H1 (cell line): ENCODE measurements around the gene LAMP5. TPM values are rescaled to one million over a fixed set of nuclear protein-coding genes. Genes with fewer than 3 reads are reported as not detected.
A peak's percentile ranks its signal among the peaks of the same experiment; 100 is the strongest.

Experiments used
- CTCF ChIA-PET: fragments of 300-600 bp; sonication (Branson Sonifier 250); formaldehyde crosslinking; loops from one replicate; lab custom pipeline; 2021; ENCODE audit not compliant: partially characterized antibody; lab: Charles Lee
- POLR2A ChIA-PET: fragments of 300-600 bp; sonication (Branson Sonifier 250); formaldehyde crosslinking; loops from one replicate; lab custom pipeline; 2021; ENCODE audit warnings: inconsistent platforms; ENCODE audit not compliant: partially characterized antibody; lab: Charles Lee
- DNase-seq, 2 experiments: peaks; one replicate each; pipeline versions ENCODE4 v3.0.0 to v3.0.0-alpha.2; 2010 to 2022; ENCODE audit warnings: low spot score in 2 of 2, low read depth in 1 of 2, mixed read lengths in 1 of 2
- FAIRE-seq: peaks from 2 replicates; lab custom pipeline; 2011; peaks lifted over from hg19 to GRCh38; lab: Jason Lieb, UNC
- H2AFZ ChIP-seq: 2 replicates; pipeline ENCODE4 v1.8.1; 2012; ENCODE audit warnings: low read length, inconsistent platforms
- H2AK5ac ChIP-seq: 2 replicates; pipeline ENCODE4 v1.6.1; 2013; ENCODE audit warnings: low read depth, low read length
- H2BK120ac ChIP-seq: replicated peaks from 2 replicates; pipeline ENCODE3; 2013; ENCODE audit warnings: low read depth, low read length, inconsistent platforms
- H2BK12ac ChIP-seq: 2 replicates; pipeline ENCODE4 v1.6.1; 2013; ENCODE audit warnings: low read depth, low read length
- H2BK15ac ChIP-seq: 2 replicates; pipeline ENCODE4 v1.6.1; 2013; ENCODE audit warnings: low read length
- H2BK20ac ChIP-seq: 2 replicates; pipeline ENCODE4 v1.6.1; 2013; ENCODE audit warnings: low read length
- H2BK5ac ChIP-seq: 2 replicates; pipeline ENCODE4 v1.6.1; 2013; ENCODE audit warnings: low read depth, low read length
- H3K14ac ChIP-seq: 2 replicates; pipeline ENCODE4 v1.6.1; 2013; ENCODE audit warnings: inconsistent platforms; ENCODE audit not compliant: insufficient read length
- H3K18ac ChIP-seq: 2 replicates; pipeline ENCODE4 v1.6.1; 2013; ENCODE audit warnings: low read length; ENCODE audit errors: extremely low read depth
- H3K23ac ChIP-seq: 2 replicates; pipeline ENCODE4 v1.6.1; 2013; ENCODE audit warnings: inconsistent platforms; ENCODE audit not compliant: insufficient read length
- H3K23me2 ChIP-seq: 2 replicates; pipeline ENCODE4 v1.6.1; 2013; ENCODE audit warnings: low read depth, low read length
- H3K27ac ChIP-seq: 2 replicates; pipeline ENCODE4 v1.6.1; 2011; ENCODE audit warnings: low read depth, low read length, inconsistent platforms
- H3K27me3 ChIP-seq, 4 experiments: replicated peaks in 1 of 4; 1 replicate in 1 of 4; 2 replicates in 3 of 4; pipeline versions ENCODE4 v1.6.1 to v1.8.1; 2011 to 2013; ENCODE audit warnings: low read length in 3 of 4, mild to moderate bottlenecking in 3 of 4, inconsistent platforms in 2 of 4, mixed read lengths in 2 of 4, moderate library complexity in 1 of 4; ENCODE audit not compliant: control insufficient read depth in 3 of 4, insufficient read depth in 3 of 4; ENCODE audit errors: extremely low read depth in 1 of 4
- H3K36me3 ChIP-seq, 4 experiments: 2 replicates each; pipeline versions ENCODE4 v1.6.1 to v1.8.1; 2011 to 2013; ENCODE audit warnings: mild to moderate bottlenecking in 4 of 4, low read length in 3 of 4, moderate library complexity in 2 of 4, control low read depth in 1 of 4, inconsistent platforms in 1 of 4; ENCODE audit not compliant: insufficient read depth in 4 of 4, control insufficient read depth in 2 of 4
- H3K4ac ChIP-seq: replicated peaks from 2 replicates; pipeline ENCODE3; 2013; ENCODE audit warnings: low read length, low read depth, mixed read lengths, inconsistent platforms; ENCODE audit not compliant: insufficient read length
- H3K4me1 ChIP-seq, 4 experiments: replicated peaks in 1 of 4; 1 replicate in 1 of 4; 2 replicates in 3 of 4; pipeline versions ENCODE4 v1.6.1 to v1.8.1; 2011 to 2013; ENCODE audit warnings: low read length in 3 of 4, inconsistent platforms in 2 of 4, mixed read lengths in 1 of 4; ENCODE audit not compliant: insufficient read depth in 4 of 4, control insufficient read depth in 3 of 4
- H3K4me2 ChIP-seq, 2 experiments: 2 replicates each; pipeline versions ENCODE4 v1.6.1 to v1.8.1; 2011 to 2013; ENCODE audit warnings: low read depth in 2 of 2, low read length in 2 of 2, control low read depth in 1 of 2, inconsistent platforms in 1 of 2, mild to moderate bottlenecking in 1 of 2; ENCODE audit not compliant: insufficient read depth in 1 of 2
- H3K4me3 ChIP-seq, 4 experiments: fragments of 200-600, 300-600 bp in 1 of 4; sonication (generic), shearing (Covaris generic), sonication (Bioruptor Twin) in 1 of 4; 2 replicates each; pipeline versions ENCODE4 v1.5.1 to v1.8.1; 2011 to 2016; ENCODE audit warnings: low read length in 4 of 4, low read depth in 3 of 4, control low read depth in 2 of 4, inconsistent platforms in 2 of 4, mild to moderate bottlenecking in 2 of 4, mixed read lengths in 1 of 4, moderate library complexity in 1 of 4; ENCODE audit not compliant: insufficient read depth in 2 of 4; ENCODE audit errors: extremely low read depth in 1 of 4
- H3K56ac ChIP-seq: replicated peaks from 2 replicates; pipeline ENCODE3; 2013; ENCODE audit warnings: low read depth, mild to moderate bottlenecking, mixed read lengths, low read length, inconsistent platforms; ENCODE audit not compliant: insufficient read length
- H3K79me1 ChIP-seq: 2 replicates; pipeline ENCODE4 v1.6.1; 2013; ENCODE audit warnings: low read depth, low read length, control low read depth
- H3K79me2 ChIP-seq, 2 experiments: 2 replicates each; pipeline versions ENCODE4 v1.6.1 to v1.8.1; 2012 to 2013; ENCODE audit warnings: low read length in 2 of 2, mild to moderate bottlenecking in 2 of 2, inconsistent platforms in 1 of 2; ENCODE audit not compliant: insufficient read depth in 2 of 2, control insufficient read depth in 1 of 2
- H3K9ac ChIP-seq, 4 experiments: replicated peaks in 1 of 4; 1 replicate in 1 of 4; 2 replicates in 3 of 4; pipeline versions ENCODE4 v1.6.1 to v1.8.1; 2011 to 2013; ENCODE audit warnings: low read depth in 3 of 4, low read length in 3 of 4, control low read depth in 2 of 4, mild to moderate bottlenecking in 2 of 4, moderate library complexity in 2 of 4, inconsistent platforms in 1 of 4; ENCODE audit errors: extremely low read depth in 1 of 4
- H3K9me3 ChIP-seq, 2 experiments: 2 replicates each; pipeline versions ENCODE4 v1.6.1 to v1.8.1; 2012 to 2013; ENCODE audit warnings: mild to moderate bottlenecking in 2 of 2, moderate library complexity in 2 of 2, control low read depth in 1 of 2, inconsistent platforms in 1 of 2, low read depth in 1 of 2, low read length in 1 of 2, mixed read lengths in 1 of 2; ENCODE audit not compliant: insufficient read depth in 2 of 2
- H4K20me1 ChIP-seq, 2 experiments: replicated peaks in 1 of 2; 2 replicates each; pipeline versions ENCODE3 to v1.8.1; 2011 to 2013; ENCODE audit warnings: inconsistent platforms in 2 of 2, low read length in 2 of 2, mild to moderate bottlenecking in 1 of 2; ENCODE audit not compliant: insufficient read depth in 2 of 2, control insufficient read depth in 1 of 2
- H4K5ac ChIP-seq: 2 replicates; pipeline ENCODE4 v1.6.1; 2013; ENCODE audit warnings: low read length, low read depth, mixed read lengths, inconsistent platforms; ENCODE audit not compliant: insufficient read length
- H4K8ac ChIP-seq: 2 replicates; pipeline ENCODE4 v1.8.0; 2013; ENCODE audit warnings: mild to moderate bottlenecking, moderate library complexity, low read length, inconsistent platforms; ENCODE audit not compliant: insufficient read depth; ENCODE audit errors: extremely low read depth
- H4K91ac ChIP-seq: replicated peaks from 2 replicates; pipeline ENCODE3; 2013; ENCODE audit warnings: low read length, mixed read lengths, inconsistent platforms; ENCODE audit not compliant: insufficient read length
- BCL11A ChIP-seq, 2 experiments: IDR thresholded peaks; one replicate each; pipeline ENCODE4 v1.6.1; 2011; ENCODE audit warnings: low read depth in 2 of 2, low read length in 2 of 2, mild to moderate bottlenecking in 2 of 2
- JUND ChIP-seq: IDR thresholded peaks from 2 replicates; pipeline ENCODE4 v1.6.1; 2011; ENCODE audit warnings: mild to moderate bottlenecking, improper control_type of control experiment, low read length
- KDM1A ChIP-seq: fragments of 200-600, 300-600 bp; sonication (generic); IDR thresholded peaks from 2 replicates; pipeline ENCODE4 v1.7.1; 2016; ENCODE audit warnings: mild to moderate bottlenecking, low read length, borderline replicate concordance
- MAX ChIP-seq: IDR thresholded peaks from 2 replicates; pipeline ENCODE4 v1.6.1; 2012; ENCODE audit warnings: inconsistent platforms
- NRF1 ChIP-seq: IDR thresholded peaks from 2 replicates; pipeline ENCODE4 v1.6.1; 2011; ENCODE audit warnings: mild to moderate bottlenecking, low read depth, low read length, improper control_type of control experiment
- POLR2AphosphoS5 ChIP-seq: IDR thresholded peaks from 2 replicates; pipeline ENCODE4 v1.6.1; 2011; ENCODE audit warnings: low read depth, low read length
- RFX5 ChIP-seq: IDR thresholded peaks from 2 replicates; pipeline ENCODE4 v1.6.1; 2011; ENCODE audit warnings: low read depth, low read length, improper control_type of control experiment, borderline replicate concordance
- RXRA ChIP-seq: IDR thresholded peaks from 2 replicates; pipeline ENCODE4 v1.6.1; 2011; ENCODE audit warnings: low read depth, mild to moderate bottlenecking, low read length, moderate library complexity; ENCODE audit not compliant: insufficient read depth
- SRF ChIP-seq: IDR thresholded peaks from 2 replicates; pipeline ENCODE4 v1.6.1; 2011; ENCODE audit warnings: mild to moderate bottlenecking, low read depth, low read length, moderate library complexity
- SUZ12 ChIP-seq: fragments of 200-600 bp; sonication (generic); IDR thresholded peaks from 2 replicates; pipeline ENCODE4 v1.6.1; 2012; ENCODE audit warnings: mild to moderate bottlenecking, inconsistent platforms, low read length, moderate library complexity, mixed read lengths
- USF2 ChIP-seq: IDR thresholded peaks from 2 replicates; pipeline ENCODE4 v1.6.1; 2011; ENCODE audit warnings: low read length, improper control_type of control experiment
- WGBS, 2 experiments: shearing (Covaris generic) in 1 of 2; methylation state at CpG; one replicate each; pipeline versions ENCODE4 v1.1.6 to v1.1.7; 2013 to 2015; ENCODE audit warnings: low lambda C conversion rate in 2 of 2, mixed read lengths in 2 of 2, inconsistent platforms in 1 of 2, low coverage in 1 of 2, missing lambda C conversion rate in 1 of 2; ENCODE audit not compliant: insufficient replicate concordance in 2 of 2, insufficient coverage in 1 of 2, insufficient read length in 1 of 2; ENCODE audit errors: extremely low coverage in 1 of 2, missing lambda C conversion rate in 1 of 2; 5-methylcytosine and 5-hydroxymethylcytosine counted together
- polyA plus RNA-seq, 7 experiments: library from polyadenylated mRNA; depleted of rRNA in 3 of 7; stranded (reverse) in 5 of 7; unstranded in 2 of 7; fragments of >200 nt in 5 of 7; fragments of 200-250 nt in 2 of 7; gene quantifications; 1 replicate in 5 of 7; 2 replicates in 1 of 7; 4 replicates in 1 of 7; pipeline versions ENCODE4 v1.2.1 to v1.2.3, GENCODE V29; 2011 to 2013; ENCODE audit warnings: missing spikeins in 2 of 7, mixed read lengths in 2 of 7
- total RNA-seq: library from RNA; stranded (reverse); fragmentation: NEBNext Ultra II Directional; extraction: Animal tissue kit (Norgen Biotek cat#: 25700); gene quantifications from 2 replicates; pipeline ENCODE4 v1.2.1, GENCODE V29; 2021

LAMP5 gene
- total and polyA plus RNA-seq, 2 of the 8 experiments (the other 6 are each of a cell fraction or from before 2014, with no cell fraction given): 0.22 to 1.9 TPM

- Histone ChIP-seq H3K4me2 (peak overlapping the region; percentile 74 to 93), H3K23me2 (peaks cover 14% of the 10 kb centered on the region; the same call in 1 of the 2 replicates), H3K4me3 (peak overlapping the region; percentile 28 to 63 (median 48); a peak in 7 of 8 replicates), H3K56ac (no peak overlapping the region), H4K8ac (no peak overlapping the region), H3K23ac (no peak overlapping the region), H2AK5ac (no peak overlapping the region), H3K9ac (no peak overlapping the region), H2AFZ (no peak overlapping the region), H4K20me1 (peaks cover 0 to 2% of the 10 kb centered on the region in 2 experiments), H3K18ac (no peak overlapping the region), H2BK15ac (no peak overlapping the region), H3K79me2 (no peaks in the 10 kb centered on the region), H2BK120ac (no peak overlapping the region), H2BK5ac (no peak overlapping the region), H3K27me3 (peaks cover 57 to 96% (median 77%) of the 10 kb centered on the region in 4 experiments), H2BK12ac (no peak overlapping the region), H2BK20ac (no peak overlapping the region), H3K14ac (no peak overlapping the region), H3K9me3 (no peaks in the 10 kb centered on the region), H3K4ac (no peak overlapping the region), H3K27ac (no peak overlapping the region), H4K5ac (no peak overlapping the region), H3K79me1 (no peaks in the 10 kb centered on the region), H3K36me3 (no peaks in the 10 kb centered on the region), H4K91ac (no peak overlapping the region), H3K4me1 (peaks cover 2 to 31% (median 14%) of the 10 kb centered on the region in 4 experiments; a peak in 6 of 7 replicates)
- WGBS, 2 experiments: 2% methylated on average over 9 of the region's 9 CpGs; no CpG with 5 or more reads in 1 of the 2 experiments
- ChIA-PET CTCF (interaction anchor here (0.6 to 10.5 kb wide), 9 partner anchors 10 to 563 kb away, joined by 3 to 79 read pairs (median 3); no protein-coding TSS in a partner anchor), POLR2A (interaction anchor here (1.1 kb wide), 2 partner anchors 8 to 59 kb away, joined by 3 to 5 read pairs; no protein-coding TSS in a partner anchor)
- DNase-seq (no peak), FAIRE-seq (peak; percentile 66)
- TF ChIP-seq MAX: peak; percentile 34; the same call in 1 of the 2 replicates
- no peak for TF ChIP-seq SRF
- TF ChIP-seq RFX5: no peak
- no peak for TF ChIP-seq USF2
- TF ChIP-seq KDM1A: no peak
- TF ChIP-seq NRF1: no peak
- TF ChIP-seq JUND: no peak
- no peak for TF ChIP-seq RXRA
- TF ChIP-seq SUZ12: peak; percentile 12; the same call in 1 of the 2 replicates
- TF ChIP-seq POLR2AphosphoS5: no peak
- no peak for TF ChIP-seq BCL11A (IDR thresholded peaks at IDR 0.05; ENCODE audit: low read depth in 2 of 2, low read length in 2 of 2)
These were observed 324 bp upstream of the LAMP5 start for GRCh38 chr20:9514072-9514460.
